K562 (cell line): ENCODE measurements around the gene LRRTM4. TPM values are rescaled to one million over a fixed set of nuclear protein-coding genes. Genes with fewer than 3 reads are reported as not detected.

Source experiments
- ATAC-seq: fragments of 200-7000 bp; cut with Tn5 transposase; 3 replicates; pipeline ENCODE4 v1.9.1; 2020; ENCODE audit warnings: moderate library complexity
- BruUV-seq: library from RNA; stranded (reverse); fragments of 400-500 nt; replicated peaks from 2 replicates; lab custom pipeline; 2021; lab: Mats Ljungman, UMichigan
- CTCF ChIA-PET: fragments of 300-600 bp; formaldehyde crosslinking; extraction: SDS; loops from one replicate; lab custom pipeline; 2021; ENCODE audit warnings: low intra/inter-chr PET ratio; lab: Yijun Ruan, JAX
- POLR2A ChIA-PET: fragments of 300-600, 350-650 bp; sonication (Branson Sonifier 250); formaldehyde crosslinking; extraction: SDS; loops from one replicate; lab custom pipeline; 2021; ENCODE audit warnings: antibody characterized with exemption, inconsistent platforms; lab: Yijun Ruan, JAX
- DNase-seq, 4 experiments: peaks; one replicate each; pipeline versions ENCODE4 v3.0.0 to v3.0.0-alpha.2; 2011 to 2018; ENCODE audit warnings: low spot score in 3 of 4, mixed read lengths in 3 of 4; ENCODE audit errors: extremely low read depth in 1 of 4
- FAIRE-seq: peaks from 2 replicates; lab custom pipeline; 2011; peaks lifted over from hg19 to GRCh38; lab: Jason Lieb, UNC
- H2AFZ ChIP-seq: 2 replicates; pipeline ENCODE4 v1.6.0; 2011; ENCODE audit warnings: low read depth, low read length, control low read depth, inconsistent platforms
- H3K27ac ChIP-seq: fragments of 200-600 bp; 3 replicates; pipeline ENCODE4 v1.8.0; 2011; ENCODE audit warnings: low read depth, mild to moderate bottlenecking, control low read depth, inconsistent platforms, low read length, moderate library complexity, mixed read lengths; ENCODE audit errors: extremely low read depth
- H3K27me3 ChIP-seq, 2 experiments: fragments of 300-600 bp in 1 of 2; 2 replicates in 1 of 2; 3 replicates in 1 of 2; pipeline versions ENCODE4 v1.6.0 to v1.8.0; 2011; ENCODE audit warnings: inconsistent platforms in 2 of 2, low read length in 2 of 2, mild to moderate bottlenecking in 1 of 2, mixed read lengths in 1 of 2, moderate library complexity in 1 of 2; ENCODE audit not compliant: control insufficient read depth in 2 of 2, insufficient read depth in 2 of 2
- H3K36me3 ChIP-seq: fragments of 300-600 bp; 3 replicates; pipeline ENCODE4 v1.8.0; 2011; ENCODE audit warnings: mild to moderate bottlenecking, low read length, inconsistent platforms; ENCODE audit not compliant: control insufficient read depth, insufficient read depth
- H3K4me1 ChIP-seq, 2 experiments: fragments of 200-600 bp in 1 of 2; replicated peaks in 1 of 2; 2 replicates in 1 of 2; 3 replicates in 1 of 2; pipeline versions ENCODE4 v1.5.1 to v1.8.0; 2011; ENCODE audit warnings: inconsistent platforms in 2 of 2, low read length in 2 of 2, mild to moderate bottlenecking in 1 of 2, mixed read lengths in 1 of 2, moderate library complexity in 1 of 2; ENCODE audit not compliant: control insufficient read depth in 2 of 2, insufficient read depth in 2 of 2
- H3K4me2 ChIP-seq: 2 replicates; pipeline ENCODE4 v1.6.1; 2011; ENCODE audit warnings: low read length, control low read depth, inconsistent platforms, mixed read lengths; ENCODE audit not compliant: insufficient read depth
- H3K4me3 ChIP-seq: fragments of 200-600 bp; sonication (generic), shearing (Covaris generic); 2 replicates; pipeline ENCODE4 v1.5.1; 2016; ENCODE audit warnings: control low read depth, inconsistent platforms
- H3K79me2 ChIP-seq: fragments of 200-600 bp; 3 replicates; pipeline ENCODE4 v1.8.0; 2011; ENCODE audit warnings: low read length, inconsistent platforms; ENCODE audit not compliant: control insufficient read depth, insufficient read depth
- H3K9ac ChIP-seq, 2 experiments: 2 replicates each; pipeline versions ENCODE4 v1.6.0 to v1.6.1; 2011; ENCODE audit warnings: low read depth in 2 of 2, low read length in 2 of 2, control low read depth in 1 of 2, inconsistent platforms in 1 of 2, mild to moderate bottlenecking in 1 of 2, mixed read lengths in 1 of 2; ENCODE audit not compliant: insufficient read depth in 1 of 2
- H3K9me1 ChIP-seq: one replicate; pipeline ENCODE4 v1.6.0; 2011; ENCODE audit warnings: inconsistent platforms, mild to moderate bottlenecking, low read length, moderate library complexity; ENCODE audit not compliant: control insufficient read depth, insufficient read depth
- H3K9me3 ChIP-seq: replicated peaks from 2 replicates; pipeline ENCODE4 v1.5.1; 2011; ENCODE audit warnings: low read depth, low read length, inconsistent platforms; ENCODE audit not compliant: control insufficient read depth, insufficient read depth
- H4K20me1 ChIP-seq: replicated peaks from 2 replicates; pipeline ENCODE4 v1.6.1; 2011; ENCODE audit warnings: low read length, inconsistent platforms, mixed read lengths; ENCODE audit not compliant: control insufficient read depth, insufficient read depth
- CBX5 ChIP-seq: IDR thresholded peaks from 2 replicates; pipeline ENCODE4 v1.6.1; 2014; ENCODE audit warnings: low read depth, borderline replicate concordance
- FOXK2 ChIP-seq, 2 experiments: fragments of 450-650 bp; IDR thresholded peaks in 1 of 2; conservative IDR thresholded peaks in 1 of 2; 2 replicates each; pipeline ENCODE4 v1.6.1; 2016; ENCODE audit warnings: low read depth in 2 of 2, mild to moderate bottlenecking in 1 of 2
- LCOR ChIP-seq: sonication (generic); formaldehyde crosslinking; IDR thresholded peaks from 2 replicates; pipeline ENCODE4 v1.8.0; 2022; ENCODE audit warnings: mild to moderate bottlenecking, missing genetic modification reagents
- MCM3 ChIP-seq: fragments of 450-650 bp; IDR thresholded peaks from 2 replicates; pipeline ENCODE4 v1.6.1; 2016
- MNT ChIP-seq, 2 experiments: fragments of 450-650 bp; conservative IDR thresholded peaks; 2 replicates each; pipeline ENCODE4 v1.6.1; 2017; ENCODE audit warnings: mild to moderate bottlenecking in 2 of 2, moderate library complexity in 2 of 2
- PHF8 ChIP-seq: fragments of 200-600 bp; sonication (generic); IDR thresholded peaks from 2 replicates; pipeline ENCODE4 v1.6.1; 2012; ENCODE audit warnings: mixed run types, mild to moderate bottlenecking, inconsistent platforms, low read length, moderate library complexity, borderline replicate concordance
- TEAD2 ChIP-seq: fragments of 450-650 bp; IDR thresholded peaks from 2 replicates; pipeline ENCODE4 v1.6.1; 2016; ENCODE audit warnings: missing genetic modification characterization, control low read depth, missing compliant biosample characterization
- TSHZ1 ChIP-seq: fragments of 250-450 bp; sonication (Bioruptor Pico); IDR thresholded peaks from 2 replicates; pipeline ENCODE4 v1.4.0; 2020; ENCODE audit warnings: mild to moderate bottlenecking, moderate library complexity
- YBX1 ChIP-seq: fragments of 450-650 bp; IDR thresholded peaks from 2 replicates; pipeline ENCODE4 v1.7.1; 2016; ENCODE audit warnings: mild to moderate bottlenecking
- ZBTB1 ChIP-seq: sonication (generic); formaldehyde crosslinking; IDR thresholded peaks from 2 replicates; pipeline ENCODE4 v1.8.1; 2023; ENCODE audit warnings: missing genetic modification reagents, low read depth, mild to moderate bottlenecking, borderline replicate concordance
- ZFP30 ChIP-seq: fragments of 250-450 bp; sonication (Bioruptor Pico); IDR thresholded peaks from 2 replicates; pipeline ENCODE4 v1.8.0; 2022; ENCODE audit warnings: moderate library complexity, mild to moderate bottlenecking, inconsistent platforms, borderline replicate concordance
- ZNF445 ChIP-seq: fragments of 250-450 bp; sonication (Bioruptor Pico); IDR thresholded peaks from 2 replicates; pipeline ENCODE4 v1.4.0; 2020; ENCODE audit warnings: low read depth, mild to moderate bottlenecking, moderate library complexity
- ZNF512 ChIP-seq: IDR thresholded peaks from 2 replicates; pipeline ENCODE4 v1.6.1; 2016; ENCODE audit warnings: missing genetic modification characterization, missing compliant biosample characterization
- ZNF695 ChIP-seq: fragments of 450-650 bp; formaldehyde crosslinking; IDR thresholded peaks from 2 replicates; pipeline ENCODE4 v1.4.0; 2020; ENCODE audit warnings: mild to moderate bottlenecking, moderate library complexity
- in situ Hi-C: fragments of 300-500 bp; cut with MboI; formaldehyde crosslinking; loops from 4 replicates; pipeline ENCODE4 v1.15.0; 2018; ENCODE audit warnings: inconsistent platforms, mixed read lengths
- intact Hi-C: fragments of 100-400 bp; cut with micrococcal nuclease; formaldehyde crosslinking; loops from 2 replicates; pipeline ENCODE4 v1.14.2; 2022
- polyA plus RNA-seq, 8 experiments: library from polyadenylated mRNA; depleted of rRNA in 4 of 8; stranded (reverse) in 5 of 8; unstranded in 3 of 8; fragments of >200 nt; fragmentation: Nextera tagmentation in 2 of 8; fragmentation: Illumina TruSeq in 1 of 8; extraction: Ambion mirVana in 2 of 8; extraction: Trizol in 1 of 8; gene quantifications; 2 replicates each; pipeline versions ENCODE4 v1.2.1 to v1.2.3, GENCODE V29; 2011 to 2014; ENCODE audit warnings: inconsistent platforms in 1 of 8, missing spikeins in 1 of 8
- total RNA-seq, 7 experiments: library from RNA; depleted of rRNA in 6 of 7; stranded (reverse); fragments of >200 nt in 6 of 7; fragmentation: Illumina TruSeq in 2 of 7; extraction: Trizol in 2 of 7; gene quantifications; 2 replicates each; pipeline versions ENCODE4 v1.2.1 to v1.2.3, GENCODE V29; 2011 to 2021; ENCODE audit warnings: low replicate concordance in 1 of 7

The LRRTM4 gene
- total and polyA plus RNA-seq, 9 of the 15 experiments (the other 6 are each of a cell fraction or from before 2014, with no cell fraction given): 0.04 TPM; not detected in 6

GRCh38 chr2:76737607-76738006, 784.6 kb downstream of the LRRTM4 start (continued):
- no peak for TF ChIP-seq PHF8
- TF ChIP-seq MCM3: no peak
- TF ChIP-seq LCOR (CRISPR knock-in tag): no peak
- TF ChIP-seq TSHZ1 (CRISPR knock-in tag): no peak
- no peak for TF ChIP-seq ZNF445 (CRISPR knock-in tag)

GRCh38 chr2:76733736-76734135, 788.4 kb downstream of the LRRTM4 start:
- no peaks in the 10 kb centered on the region for H4K20me1 ChIP-seq
- ATAC-seq (no peak), FAIRE-seq (no peak), DNase-seq (no peak)
- no peaks in the 10 kb centered on the region for H3K36me3 ChIP-seq
- POLR2A ChIA-PET: no interaction called here
- H3K27ac ChIP-seq: no peak overlapping the region
- in situ Hi-C loops: no loop called here
- H3K27me3 ChIP-seq: no peaks in the 10 kb centered on the region
- BruUV-seq: no TSS peak
- H2AFZ ChIP-seq: no peak overlapping the region
- intact Hi-C loops: no loop called here
- no peak overlapping the region for H3K4me2 ChIP-seq
- H3K79me2 ChIP-seq: no peaks in the 10 kb centered on the region
- CTCF ChIA-PET: no interaction called here
- no peak overlapping the region for H3K9ac ChIP-seq
- H3K9me3 ChIP-seq: no peaks in the 10 kb centered on the region
- no peak overlapping the region for H3K4me3 ChIP-seq
- no peaks in the 10 kb centered on the region for H3K4me1 ChIP-seq
- H3K9me1 ChIP-seq: no peaks in the 10 kb centered on the region
- no peak for TF ChIP-seq MNT (conservative IDR thresholded peaks at IDR 0.05)
- no peak for TF ChIP-seq ZBTB1 (CRISPR knock-in tag)
- TF ChIP-seq ZNF695 (CRISPR knock-in tag): no peak
- TF ChIP-seq YBX1: no peak
- TF ChIP-seq CBX5: no peak
- TF ChIP-seq FOXK2 (conservative IDR thresholded peaks at IDR 0.05 in 1 of 2, IDR thresholded peaks at IDR 0.05 in 1 of 2; ENCODE audit: low read depth in 2 of 2): no peak
- TF ChIP-seq ZNF512 (tag): no peak
- no peak for TF ChIP-seq TEAD2 (tag)
- no peak for TF ChIP-seq ZFP30
